Esophagus squamous epithelium (tissue), 4 donors: ENCODE measurements around the gene HEPACAM2.

Source experiments
- POLR2A ChIP-seq, 4 donors: fragments of 450-650 bp; IDR thresholded peaks; one replicate each; pipeline ENCODE4 v1.6.1; 2017; ENCODE audit warnings: antibody characterized with exemption in 4 of 4, mild to moderate bottlenecking in 4 of 4, moderate library complexity in 3 of 4
- TF ChIP-seq, protein P1 (sequence below), 6 experiments: fragments of 450-650 bp in 4 of 6; fragments of 200-600 bp in 2 of 6; sonication (generic) in 2 of 6; IDR thresholded peaks; one replicate each; pipeline ENCODE4 v1.5.1; 2016 to 2019; ENCODE audit warnings: antibody characterized with exemption in 6 of 6, mild to moderate bottlenecking in 4 of 6, moderate library complexity in 4 of 6

DNA sequence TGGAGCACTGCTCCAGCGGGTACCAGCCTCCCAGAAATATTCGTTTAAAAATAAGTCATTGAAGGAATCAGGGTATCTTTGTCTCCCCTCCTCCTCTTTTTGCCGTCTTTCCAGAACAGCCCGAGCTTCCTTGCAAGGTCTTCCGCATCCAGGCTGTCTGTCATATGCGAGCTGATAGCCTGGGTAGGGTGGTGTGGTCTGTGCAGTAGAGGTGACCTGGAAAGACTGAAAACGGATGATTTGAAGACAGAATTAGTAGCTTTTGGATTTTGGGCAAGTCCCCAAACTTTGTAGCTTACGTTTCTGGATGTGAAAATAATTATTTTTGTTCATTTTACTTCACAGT lies 6.4 kb upstream of the HEPACAM2 start:
- TF ChIP-seq, protein P1, sequence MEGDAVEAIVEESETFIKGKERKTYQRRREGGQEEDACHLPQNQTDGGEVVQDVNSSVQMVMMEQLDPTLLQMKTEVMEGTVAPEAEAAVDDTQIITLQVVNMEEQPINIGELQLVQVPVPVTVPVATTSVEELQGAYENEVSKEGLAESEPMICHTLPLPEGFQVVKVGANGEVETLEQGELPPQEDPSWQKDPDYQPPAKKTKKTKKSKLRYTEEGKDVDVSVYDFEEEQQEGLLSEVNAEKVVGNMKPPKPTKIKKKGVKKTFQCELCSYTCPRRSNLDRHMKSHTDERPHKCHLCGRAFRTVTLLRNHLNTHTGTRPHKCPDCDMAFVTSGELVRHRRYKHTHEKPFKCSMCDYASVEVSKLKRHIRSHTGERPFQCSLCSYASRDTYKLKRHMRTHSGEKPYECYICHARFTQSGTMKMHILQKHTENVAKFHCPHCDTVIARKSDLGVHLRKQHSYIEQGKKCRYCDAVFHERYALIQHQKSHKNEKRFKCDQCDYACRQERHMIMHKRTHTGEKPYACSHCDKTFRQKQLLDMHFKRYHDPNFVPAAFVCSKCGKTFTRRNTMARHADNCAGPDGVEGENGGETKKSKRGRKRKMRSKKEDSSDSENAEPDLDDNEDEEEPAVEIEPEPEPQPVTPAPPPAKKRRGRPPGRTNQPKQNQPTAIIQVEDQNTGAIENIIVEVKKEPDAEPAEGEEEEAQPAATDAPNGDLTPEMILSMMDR (IDR thresholded peaks at IDR 0.05), result no peak
- no peak for TF ChIP-seq POLR2A (IDR thresholded peaks at IDR 0.05)
